ENCODE measurements around the gene SLC24A3.

GRCh38 chr20:19249106-19249879 lies 36.9 kb downstream of the SLC24A3 start:
- TF ChIP-seq CTCF (IDR thresholded peaks at IDR 0.05) (peak in 2 of 4 experiments; percentile 8 to 13), POLR2A (IDR thresholded peaks at IDR 0.05) (no peak)
